Activated naive CD4-positive, alpha-beta T cell treated with anti-CD3 and anti-CD28 coated beads, Interleukin-2, amount 50 U/mL, for 72 hours (primary cell): Measurements from ENCODE around the gene IGF1R. TPM values are rescaled to one million over a fixed set of nuclear protein-coding genes. Genes with fewer than 3 reads are reported as not detected.

ENCODE experiments used
- ATAC-seq, 2 donors: fragments of 150-1000 bp; cut with Tn5 transposase; 2 replicates each; pipeline ENCODE4 v1.10.0; 2021; ENCODE audit warnings: mild to moderate bottlenecking in 2 of 2, moderate library complexity in 2 of 2
- DNase-seq, 2 donors: peaks; one replicate each; pipeline ENCODE4 v3.0.0; 2021 to 2022; ENCODE audit warnings: low spot score in 2 of 2
- H3K27ac Mint-ChIP-seq, 2 donors: one replicate each; pipeline ENCODE4 v1.8.0; 2022; ENCODE audit warnings: mild to moderate bottlenecking in 2 of 2, mixed read lengths in 2 of 2
- H3K36me3 Mint-ChIP-seq, 2 donors: one replicate each; pipeline ENCODE4 v1.8.0; 2022; ENCODE audit warnings: mixed read lengths in 2 of 2
- H3K9me3 Mint-ChIP-seq, 2 donors: one replicate each; pipeline ENCODE4 v1.8.0; 2022; ENCODE audit warnings: mixed read lengths in 2 of 2
- total RNA-seq, 2 donors: library from RNA; stranded (reverse); gene quantifications; one replicate each; pipeline ENCODE4 v1.2.3, GENCODE V29; 2022

The IGF1R gene
- total RNA-seq, 2 donors from 2014 or later = 35.6 to 39.4 TPM

GRCh38 chr15:98682992-98683701, 34.8 kb downstream of the IGF1R start:
- Mint-ChIP-seq H3K27ac (peak overlapping the region; percentile 3 to 28), H3K36me3 (peaks cover 0 to 8% of the 10 kb centered on the region in 2 donors), H3K9me3 (no peaks in the 10 kb centered on the region)
- DNase-seq = no peak
- ATAC-seq = no peak

- ATAC-seq = no peak
- DNase-seq = no peak
- Mint-ChIP-seq H3K27ac (peak overlapping the region in 1 of 2 donors; percentile 28), H3K9me3 (no peaks in the 10 kb centered on the region), H3K36me3 (peaks cover 0 to 7% of the 10 kb centered on the region in 2 donors)
These were observed 35.5 kb downstream of the IGF1R start for GRCh38 chr15:98683831-98684230.

GRCh38 chr15:98684436-98684835, 36.1 kb downstream of the IGF1R start:
- no peak for ATAC-seq
- Mint-ChIP-seq H3K36me3 (peaks cover 0 to under 1% of the 10 kb centered on the region in 2 donors), H3K27ac (no peak overlapping the region), H3K9me3 (no peaks in the 10 kb centered on the region)
- no peak for DNase-seq

- ATAC-seq (no peak), DNase-seq (no peak)
- Mint-ChIP-seq H3K9me3 (no peaks in the 10 kb centered on the region), H3K36me3 (no peaks in the 10 kb centered on the region), H3K27ac (peak overlapping the region in 1 of 2 donors; percentile 73)
These were observed 36.7 kb downstream of the IGF1R start for GRCh38 chr15:98684995-98685525.

GRCh38 chr15:98686983-98687382, 38.6 kb downstream of the IGF1R start:
- ATAC-seq (no peak), DNase-seq (no peak)
- Mint-ChIP-seq H3K36me3 (no peaks in the 10 kb centered on the region), H3K9me3 (no peaks in the 10 kb centered on the region), H3K27ac (no peak overlapping the region)

GRCh38 chr15:98689431-98689861, 41.1 kb downstream of the IGF1R start:
- H3K9me3 Mint-ChIP-seq = no peaks in the 10 kb centered on the region
- DNase-seq = no peak
- no peak for ATAC-seq
- no peak overlapping the region for H3K27ac Mint-ChIP-seq
- no peaks in the 10 kb centered on the region for H3K36me3 Mint-ChIP-seq

GRCh38 chr15:98690272-98690950, 42.1 kb downstream of the IGF1R start:
- no peaks in the 10 kb centered on the region for H3K36me3 Mint-ChIP-seq
- no peak for ATAC-seq
- no peak overlapping the region for H3K27ac Mint-ChIP-seq
- no peaks in the 10 kb centered on the region for H3K9me3 Mint-ChIP-seq
- no peak for DNase-seq

GRCh38 chr15:98692213-98692612, 43.9 kb downstream of the IGF1R start:
- H3K36me3 Mint-ChIP-seq = no peaks in the 10 kb centered on the region
- H3K27ac Mint-ChIP-seq = no peak overlapping the region
- DNase-seq = no peak
- no peak for ATAC-seq
- H3K9me3 Mint-ChIP-seq = no peaks in the 10 kb centered on the region

GRCh38 chr15:98694161-98694560, 45.8 kb downstream of the IGF1R start:
- Mint-ChIP-seq H3K36me3 (no peaks in the 10 kb centered on the region), H3K27ac (no peak overlapping the region), H3K9me3 (no peaks in the 10 kb centered on the region)
- DNase-seq (no peak), ATAC-seq (no peak)

GRCh38 chr15:98698792-98699191, 50.5 kb downstream of the IGF1R start:
- Mint-ChIP-seq H3K36me3 (no peaks in the 10 kb centered on the region), H3K27ac (peak overlapping the region; percentile 41 to 54), H3K9me3 (no peaks in the 10 kb centered on the region)
- ATAC-seq (peak in 1 of 2 donors; percentile 36), DNase-seq (no peak)

GRCh38 chr15:98699591-98700424, 51.5 kb downstream of the IGF1R start:
- H3K9me3 Mint-ChIP-seq = no peaks in the 10 kb centered on the region
- DNase-seq (no peak), ATAC-seq (peak; percentile 73 to 83)
- no peaks in the 10 kb centered on the region for H3K36me3 Mint-ChIP-seq
- H3K27ac Mint-ChIP-seq = peak overlapping the region; percentile 32 to 58

GRCh38 chr15:98700519-98700918, 52.2 kb downstream of the IGF1R start:
- DNase-seq = no peak
- no peaks in the 10 kb centered on the region for H3K9me3 Mint-ChIP-seq
- H3K27ac Mint-ChIP-seq = peak overlapping the region in 1 of 2 donors; percentile 32
- peak; percentile 27 to 57 for ATAC-seq
- no peaks in the 10 kb centered on the region for H3K36me3 Mint-ChIP-seq

GRCh38 chr15:98703126-98703685, 54.9 kb downstream of the IGF1R start:
- no peak for ATAC-seq
- no peaks in the 10 kb centered on the region for H3K9me3 Mint-ChIP-seq
- H3K36me3 Mint-ChIP-seq = peaks cover 3 to 8% of the 10 kb centered on the region in 2 donors
- peak overlapping the region in 1 of 2 donors; percentile 81 for H3K27ac Mint-ChIP-seq
- no peak for DNase-seq

- DNase-seq (no peak), ATAC-seq (peak in 1 of 2 donors; percentile 28)
- Mint-ChIP-seq H3K36me3 (peaks cover 9 to 21% of the 10 kb centered on the region in 2 donors), H3K27ac (no peak overlapping the region), H3K9me3 (no peaks in the 10 kb centered on the region)
These were observed 56.7 kb downstream of the IGF1R start for GRCh38 chr15:98705070-98705469.

GRCh38 chr15:98706387-98706786, 58.0 kb downstream of the IGF1R start:
- DNase-seq = no peak
- no peak overlapping the region for H3K27ac Mint-ChIP-seq
- peaks cover under 1 to 3% of the 10 kb centered on the region in 2 donors for H3K9me3 Mint-ChIP-seq
- peaks cover 15 to 26% of the 10 kb centered on the region in 2 donors for H3K36me3 Mint-ChIP-seq
- no peak for ATAC-seq

GRCh38 chr15:98706986-98707385, 58.6 kb downstream of the IGF1R start:
- H3K27ac Mint-ChIP-seq = no peak overlapping the region
- H3K9me3 Mint-ChIP-seq = peaks cover 3 to 7% of the 10 kb centered on the region in 2 donors
- no peak for ATAC-seq
- H3K36me3 Mint-ChIP-seq = peaks cover 21 to 32% of the 10 kb centered on the region in 2 donors
- no peak for DNase-seq
